NOMO-1 treated with dmso at 0.1 percent for 144 hours (cell line): ENCODE results near the gene GBA2.
A peak's percentile ranks its signal among the peaks of the same experiment; 100 is the strongest.

Source experiments
- DNase-seq: peaks from one replicate; lab custom pipeline; 2025; ENCODE audit not compliant: unreplicated experiment; lab: John Stamatoyannopoulos, UW

Gene GBA2

GRCh38 chr9:35748858-35749514 lies at the start of gene GBA2, which contains the start of gene RGP1:
GBA2 (minus strand) TSS chr9:35749228; CDS start chr9:35748704, 524 bp downstream.
RGP1 (plus strand) TSS chr9:35749287; CDS start chr9:35749756, 469 bp downstream.
- DNase-seq, result peak; percentile 81

DNA sequence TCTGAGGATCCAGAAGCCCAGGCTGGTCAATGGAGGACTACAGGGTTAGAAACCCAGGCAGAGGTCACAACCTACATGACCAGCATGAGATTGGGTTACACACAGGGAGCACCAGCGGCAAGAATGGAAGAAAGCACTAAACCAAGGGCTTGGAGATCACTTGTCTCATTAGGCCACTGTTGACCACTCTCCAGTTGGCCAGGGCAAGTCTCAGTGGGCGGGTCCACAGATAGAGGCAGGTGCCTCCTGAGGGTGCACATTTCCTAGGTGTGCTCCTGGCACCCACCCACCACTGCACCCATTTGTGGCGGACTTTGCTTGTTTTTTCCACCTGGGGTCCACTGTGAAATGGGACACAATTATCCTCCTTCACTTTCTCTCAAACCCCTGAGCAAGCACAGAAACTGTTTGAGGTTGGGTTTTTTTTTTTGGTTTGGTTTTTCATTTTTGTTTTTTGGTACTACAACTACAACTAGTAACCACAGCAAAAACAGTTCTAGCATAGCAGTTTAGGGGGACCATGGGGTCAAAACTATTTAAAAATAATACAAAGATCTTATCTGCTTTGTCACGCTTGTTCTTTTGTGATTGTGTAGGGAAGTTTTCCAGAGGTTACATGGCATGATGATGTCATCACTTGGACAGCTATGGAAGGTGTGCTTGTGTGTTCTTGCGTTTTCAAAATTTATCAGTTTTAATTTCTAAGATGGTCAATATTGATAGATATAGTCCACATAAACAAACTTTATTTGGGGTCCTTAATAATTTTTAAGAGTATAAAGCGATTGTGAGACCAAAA lies 48.5 kb upstream of the GBA2 start:
- no peak for DNase-seq

GRCh38 chr9:35795695-35796094 lies 46.7 kb upstream of the GBA2 start:
- no peak for DNase-seq

- DNase-seq, result no peak
Observed at GRCh38 chr9:35793461-35793860, 44.4 kb upstream of the GBA2 start.

- DNase-seq, result no peak
Observed at GRCh38 chr9:35792826-35793225, 43.8 kb upstream of the GBA2 start.

DNA sequence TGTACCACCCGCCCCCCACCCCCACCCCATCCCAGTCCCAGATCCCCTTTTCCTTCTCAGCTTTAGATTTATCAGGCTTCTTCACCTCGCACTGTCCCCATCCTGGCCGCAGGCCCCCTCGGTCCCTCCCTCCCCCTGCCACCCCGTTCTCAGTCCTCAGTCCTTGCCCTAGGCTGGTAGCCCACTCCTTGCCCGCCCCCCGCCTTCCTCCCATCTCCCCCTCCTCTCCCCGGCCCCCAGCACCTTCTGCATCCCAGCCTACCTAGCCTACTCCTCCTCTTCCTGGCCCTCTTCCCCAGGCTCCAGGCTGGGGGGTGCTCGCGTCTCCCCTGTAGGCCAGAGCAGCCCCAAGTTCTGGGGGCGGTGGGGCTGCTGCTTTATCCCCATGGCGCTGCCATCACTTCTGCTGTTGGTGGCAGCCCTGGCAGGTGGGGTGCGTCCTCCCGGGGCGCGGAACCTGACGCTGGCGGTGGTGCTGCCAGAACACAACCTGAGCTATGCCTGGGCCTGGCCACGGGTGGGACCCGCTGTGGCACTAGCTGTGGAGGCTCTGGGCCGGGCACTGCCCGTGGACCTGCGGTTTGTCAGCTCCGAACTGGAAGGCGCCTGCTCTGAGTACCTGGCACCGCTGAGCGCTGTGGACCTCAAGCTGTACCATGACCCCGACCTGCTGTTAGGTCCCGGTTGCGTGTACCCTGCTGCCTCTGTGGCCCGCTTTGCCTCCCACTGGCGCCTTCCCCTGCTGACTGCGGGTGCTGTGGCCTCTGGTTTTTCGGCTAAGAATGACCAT lies 43.2 kb upstream of the GBA2 start:
- DNase-seq, result no peak

DNA sequence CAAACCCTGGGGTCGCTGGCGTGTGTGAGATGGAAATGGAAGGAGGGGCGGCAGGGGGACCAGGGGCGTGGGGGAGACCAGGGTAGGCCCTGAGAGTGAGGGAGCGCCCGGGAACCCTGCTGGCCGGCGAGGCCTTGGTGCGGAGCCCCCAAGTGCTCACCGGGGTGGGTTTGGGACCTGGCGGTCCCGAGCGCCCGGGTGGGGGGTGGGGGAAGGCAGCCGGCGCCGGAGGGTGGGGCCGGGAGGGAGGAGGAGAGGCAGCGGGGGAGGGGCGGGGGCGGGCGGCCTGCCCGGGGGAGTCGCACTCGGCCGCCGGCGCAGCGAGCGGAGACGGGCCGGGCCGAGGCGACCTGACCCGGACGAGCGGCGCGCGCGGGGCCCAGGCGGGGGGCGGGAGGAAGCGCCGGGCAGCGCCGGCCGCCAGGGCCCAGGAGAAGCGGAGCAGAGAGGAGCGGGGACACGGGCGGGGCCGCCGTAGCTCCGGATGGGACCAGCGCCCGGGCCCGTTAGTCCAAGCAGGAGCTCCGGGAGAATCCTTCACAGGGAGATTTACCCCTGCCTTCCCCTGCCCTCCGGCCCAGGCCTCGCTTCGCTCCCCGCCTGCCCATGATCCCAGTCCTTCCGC lies 42.4 kb upstream of the GBA2 start, which contains the start of gene NPR2:
TSS of gene NPR2 (plus strand) at position 295 of the 625 bp plus-strand sequence. CDS start 818 bp downstream, outside the sequence.
- DNase-seq, result no peak

DNA sequence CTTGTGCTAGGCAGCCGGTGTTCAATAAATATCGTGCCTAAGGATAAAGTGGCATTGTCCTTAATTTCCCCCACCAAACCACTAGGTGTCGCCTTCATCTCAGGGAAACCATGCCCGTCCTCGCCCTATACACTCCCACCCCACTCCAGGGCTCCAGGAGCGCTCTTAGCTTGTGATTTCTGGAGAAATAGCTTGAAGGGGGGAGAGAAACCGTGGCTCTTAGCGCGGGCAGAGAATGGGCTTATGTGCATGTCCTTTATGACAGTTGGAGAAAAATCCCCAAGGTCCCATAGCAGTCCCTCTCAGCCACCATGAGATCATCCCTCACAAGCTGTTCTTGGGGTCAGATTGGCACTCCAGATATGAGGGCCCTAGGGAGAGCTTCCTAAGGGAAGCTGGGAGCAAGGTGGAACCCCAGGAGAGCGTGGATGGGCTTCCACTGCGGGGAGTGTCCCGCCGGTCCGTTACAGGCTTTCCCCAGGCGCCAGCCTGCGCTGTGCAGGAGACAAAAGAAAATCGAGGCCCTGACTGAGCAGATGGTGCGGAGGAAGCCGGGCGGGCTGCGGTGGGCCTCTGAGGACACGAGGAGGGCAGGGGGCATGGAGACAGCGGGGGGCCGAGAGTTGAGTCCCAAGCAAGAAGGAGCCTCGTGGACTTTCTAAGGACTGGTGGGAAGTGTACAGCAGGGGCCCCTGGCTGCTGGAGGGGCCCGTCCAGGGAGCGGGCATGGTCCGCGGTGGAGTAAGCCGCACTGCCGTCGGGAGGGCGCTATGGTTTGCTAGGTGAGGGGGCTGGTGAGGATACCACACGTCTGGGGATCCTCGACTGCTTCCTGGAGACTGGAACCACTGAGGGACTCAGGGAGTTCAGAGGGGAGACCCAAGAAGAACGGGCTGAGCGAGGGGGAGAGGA lies 41.6 kb upstream of the GBA2 start:
- DNase-seq, result peak; percentile 72

- no peak for DNase-seq
Observed at GRCh38 chr9:35790025-35790384, 41.0 kb upstream of the GBA2 start.

GRCh38 chr9:35789541-35789940 lies 40.5 kb upstream of the GBA2 start:
- no peak for DNase-seq

GRCh38 chr9:35783418-35783817 lies 34.4 kb upstream of the GBA2 start:
- no peak for DNase-seq

GRCh38 chr9:35781066-35781465 lies 32.0 kb upstream of the GBA2 start:
- no peak for DNase-seq

DNA sequence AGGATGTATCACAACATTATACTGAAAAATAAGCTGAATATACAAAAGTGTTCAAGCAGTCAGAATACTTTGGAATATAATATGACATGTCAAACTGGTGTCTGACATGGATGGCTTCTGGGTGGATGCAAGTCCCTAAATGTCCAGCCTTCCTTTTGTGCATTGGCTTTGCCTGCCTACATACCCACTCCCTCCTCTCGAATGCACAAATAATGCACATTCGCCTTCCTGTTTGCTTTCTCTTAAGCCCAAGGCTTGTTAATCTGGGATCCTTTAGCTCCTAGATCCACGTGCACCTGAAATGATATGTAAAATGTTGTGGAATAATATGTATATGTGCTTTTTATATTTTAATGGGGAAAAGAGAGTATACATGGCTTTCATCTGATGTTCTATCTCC lies 29.5 kb upstream of the GBA2 start:
- no peak for DNase-seq

DNA sequence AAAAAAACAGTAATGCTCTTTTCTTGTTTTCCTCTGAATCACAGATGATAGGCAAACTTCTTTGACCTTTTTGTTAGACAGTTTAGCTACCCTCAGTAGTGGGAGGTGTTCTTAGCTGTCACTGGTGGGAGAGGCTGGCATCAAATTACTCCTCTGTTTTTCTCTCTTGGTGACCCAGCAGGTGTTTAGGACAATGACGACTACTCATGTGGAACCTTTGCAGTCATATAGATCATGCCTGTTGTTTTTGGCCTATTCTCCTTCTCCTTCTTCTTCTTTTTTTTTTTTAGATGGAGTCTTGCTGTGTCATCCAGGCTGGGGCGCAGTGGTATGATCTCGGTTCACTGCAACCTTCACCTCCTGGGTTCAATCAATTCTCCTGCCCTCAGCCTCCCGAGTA lies 27.0 kb upstream of the GBA2 start:
- DNase-seq, result no peak

GRCh38 chr9:35774907-35775635 lies 26.0 kb upstream of the GBA2 start:
- peak; percentile 73 for DNase-seq

DNA sequence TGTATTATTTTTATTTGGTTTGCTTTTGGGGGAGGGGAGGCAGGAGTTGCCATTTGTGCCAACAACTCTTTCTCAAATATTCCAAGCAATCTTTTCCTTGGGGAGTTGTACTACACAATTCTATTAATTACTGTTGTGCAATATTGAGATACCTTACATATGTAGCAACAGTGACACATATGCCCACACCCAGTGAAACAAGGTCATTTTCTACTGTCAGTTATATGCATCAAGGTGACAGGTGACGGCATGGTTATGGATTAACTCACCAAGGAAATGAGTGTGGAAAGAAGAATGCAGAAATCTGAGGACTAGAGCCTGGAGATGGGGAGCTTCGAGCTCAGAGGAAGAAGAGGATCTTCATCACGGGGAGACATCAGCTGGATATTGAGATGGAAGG lies 22.9 kb upstream of the GBA2 start:
- DNase-seq, result no peak

GRCh38 chr9:35771534-35771933 lies 22.5 kb upstream of the GBA2 start:
- no peak for DNase-seq

GRCh38 chr9:35771075-35771433 lies 22.0 kb upstream of the GBA2 start:
- no peak for DNase-seq

GRCh38 chr9:35769763-35770162 lies 20.7 kb upstream of the GBA2 start:
- DNase-seq, result no peak

DNA sequence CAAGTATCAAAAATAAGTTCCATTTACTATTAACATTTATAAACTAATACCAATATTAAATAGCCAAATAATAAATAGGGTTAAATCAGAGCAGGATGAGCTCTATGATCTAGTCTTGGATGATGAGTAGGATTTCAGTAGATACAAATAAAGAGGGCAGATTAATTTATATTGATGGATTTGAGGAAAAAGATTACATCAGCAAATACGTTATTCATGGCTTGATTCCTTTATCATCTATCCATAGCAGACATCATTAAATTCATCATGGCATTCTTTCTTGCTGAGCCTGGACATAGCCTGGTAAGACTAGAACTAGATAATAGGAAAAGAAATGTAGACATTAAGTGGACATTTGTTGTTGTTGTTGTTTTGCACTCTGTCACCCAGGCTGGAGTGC lies 18.4 kb upstream of the GBA2 start:
- no peak for DNase-seq
